Vagina (tissue), 2 donors: ENCODE data around the gene RTTN.

Source experiments
- CTCF ChIP-seq, 3 experiments: fragments of 450-650 bp in 2 of 3; fragments of 200-600 bp in 1 of 3; sonication (generic) in 1 of 3; IDR thresholded peaks; one replicate each; pipeline ENCODE4 v1.5.1; 2017 to 2019; ENCODE audit warnings: antibody characterized with exemption in 3 of 3, mild to moderate bottlenecking in 2 of 3, moderate library complexity in 2 of 3
- POLR2A ChIP-seq, 2 donors: fragments of 450-650 bp; IDR thresholded peaks; one replicate each; pipeline ENCODE4 v1.6.1; 2017; ENCODE audit warnings: antibody characterized with exemption in 2 of 2, mild to moderate bottlenecking in 2 of 2, moderate library complexity in 2 of 2

- no peak for TF ChIP-seq CTCF (IDR thresholded peaks at IDR 0.05)
- no peak for TF ChIP-seq POLR2A (IDR thresholded peaks at IDR 0.05)
Measured at GRCh38 chr18:69987870-69988269, 217.6 kb downstream of the RTTN start.
